ENCODE data around the gene KLK4.
A peak's percentile ranks its signal among the peaks of the same experiment; 100 is the strongest.

KLK4 gene

GRCh38 chr19:50911206-50912101, at the start of gene KLK4:
TSS of gene KLK4 (minus strand) at chr19:50911395. CDS start at chr19:50910738, 657 bp downstream.
- DNase-seq: no peak

- DNase-seq: no peak
Measured at GRCh38 chr19:50959731-50960500, 48.7 kb upstream of the KLK4 start.

GRCh38 chr19:50957587-50957986, 46.4 kb upstream of the KLK4 start:
- DNase-seq: no peak

- DNase-seq: no peak
Measured at GRCh38 chr19:50952910-50953309, 41.7 kb upstream of the KLK4 start, which contains the start of gene KLK5. TSS of gene KLK5 (minus strand) at chr19:50953038. CDS start at chr19:50952657, 381 bp downstream.

GRCh38 chr19:50949861-50950260, 38.7 kb upstream of the KLK4 start:
- DNase-seq: no peak

GRCh38 chr19:50947123-50947522, 35.9 kb upstream of the KLK4 start:
- DNase-seq: no peak

- no peak for DNase-seq
Measured at GRCh38 chr19:50944795-50945194, 33.6 kb upstream of the KLK4 start.

- no peak for DNase-seq
Measured at GRCh38 chr19:50943074-50943828, 32.1 kb upstream of the KLK4 start.

- no peak for DNase-seq
Measured at GRCh38 chr19:50939596-50939995, 28.4 kb upstream of the KLK4 start.

GRCh38 chr19:50933640-50934039, 22.4 kb upstream of the KLK4 start:
- peak; percentile 6 for DNase-seq

GRCh38 chr19:50932690-50933083, 21.5 kb upstream of the KLK4 start:
- no peak for DNase-seq

- no peak for DNase-seq
Measured at GRCh38 chr19:50932018-50932689, 21.0 kb upstream of the KLK4 start.

- no peak for DNase-seq
Measured at GRCh38 chr19:50931023-50931422, 19.8 kb upstream of the KLK4 start.

- DNase-seq: no peak
Measured at GRCh38 chr19:50928831-50929230, 17.6 kb upstream of the KLK4 start.

- no peak for DNase-seq
Measured at GRCh38 chr19:50926144-50926543, 14.9 kb upstream of the KLK4 start.

GRCh38 chr19:50925734-50926133, 14.5 kb upstream of the KLK4 start:
- no peak for DNase-seq

GRCh38 chr19:50924586-50924985, 13.4 kb upstream of the KLK4 start:
- DNase-seq: no peak

- DNase-seq: peak; percentile 84
Measured at GRCh38 chr19:50922317-50922853, 11.2 kb upstream of the KLK4 start.

- peak; percentile 35 for DNase-seq
Measured at GRCh38 chr19:50921426-50922316, 10.5 kb upstream of the KLK4 start.

GRCh38 chr19:50916069-50916468, 4.9 kb upstream of the KLK4 start:
- no peak for DNase-seq
